Neural progenitor cell (in vitro differentiated cells): ENCODE results near the gene MED13L. TPM values are rescaled to one million over a fixed set of nuclear protein-coding genes. Genes with fewer than 3 reads are reported as not detected.
A peak's percentile ranks its signal among the peaks of the same experiment; 100 is the strongest.

ENCODE experiments used
- DNase-seq: peaks from one replicate; pipeline ENCODE4 v3.0.0-alpha.2; 2016; ENCODE audit warnings: low spot score
- H2AFZ ChIP-seq: fragments of 200-600 bp; sonication (generic); replicated peaks from 2 replicates; pipeline ENCODE4 v1.6.1; 2016; ENCODE audit warnings: antibody characterized with exemption
- H3F3A ChIP-seq: fragments of 200-600 bp; sonication (generic); 2 replicates; pipeline ENCODE4 v1.6.1; 2016; ENCODE audit warnings: antibody characterized with exemption, low read depth
- H3K27ac ChIP-seq: fragments of 200-600 bp; sonication (generic); 2 replicates; pipeline ENCODE4 v1.5.1; 2016; ENCODE audit warnings: mild to moderate bottlenecking
- H3K27me3 ChIP-seq: fragments of 200-600 bp; sonication (generic); 2 replicates; pipeline ENCODE4 v1.6.1; 2016; ENCODE audit warnings: mild to moderate bottlenecking, moderate library complexity
- H3K36me3 ChIP-seq: fragments of 200-600 bp; sonication (generic); 2 replicates; pipeline ENCODE4 v1.5.1; 2016
- H3K4me1 ChIP-seq: fragments of 200-600 bp; sonication (generic); 2 replicates; pipeline ENCODE4 v1.6.1; 2016; ENCODE audit warnings: mixed run types
- H3K4me2 ChIP-seq: fragments of 200-600 bp; sonication (generic); 2 replicates; pipeline ENCODE4 v1.6.1; 2016
- H3K4me3 ChIP-seq: fragments of 200-600 bp; sonication (generic); 2 replicates; pipeline ENCODE4 v1.5.1; 2016
- H3K79me2 ChIP-seq: fragments of 200-600 bp; sonication (generic); 2 replicates; pipeline ENCODE4 v1.6.1; 2016; ENCODE audit warnings: low read depth
- H3K9ac ChIP-seq: fragments of 200-600 bp; sonication (generic); 2 replicates; pipeline ENCODE4 v1.6.1; 2016
- H3K9me3 ChIP-seq: fragments of 200-600 bp; sonication (generic); 2 replicates; pipeline ENCODE4 v1.5.1; 2016; ENCODE audit warnings: low read depth
- H4K20me1 ChIP-seq: fragments of 200-600 bp; sonication (generic); 2 replicates; pipeline ENCODE4 v1.6.1; 2016; ENCODE audit warnings: low read depth
- H3K27ac Mint-ChIP-seq: 3 replicates; pipeline ENCODE4 v1.8.0; 2021; ENCODE audit warnings: mixed read lengths
- H3K27me3 Mint-ChIP-seq: 2 replicates; pipeline ENCODE4 v1.8.0; 2022; ENCODE audit warnings: low read depth, mild to moderate bottlenecking, inconsistent platforms, moderate library complexity, mixed read lengths; ENCODE audit not compliant: insufficient read depth
- H3K36me3 Mint-ChIP-seq: 3 replicates; pipeline ENCODE4 v1.8.0; 2021; ENCODE audit warnings: mixed read lengths
- H3K4me1 Mint-ChIP-seq: 3 replicates; pipeline ENCODE4 v1.8.0; 2021; ENCODE audit warnings: mixed read lengths
- H3K4me3 Mint-ChIP-seq: 3 replicates; pipeline ENCODE4 v1.8.0; 2021; ENCODE audit warnings: mild to moderate bottlenecking, moderate library complexity, mixed read lengths
- H3K9me3 Mint-ChIP-seq: 3 replicates; pipeline ENCODE4 v1.8.0; 2020; ENCODE audit warnings: mixed read lengths
- CTCF ChIP-seq: fragments of 200-600 bp; sonication (generic); IDR thresholded peaks from 2 replicates; pipeline ENCODE4 v1.5.1; 2017; ENCODE audit warnings: antibody characterized with exemption, mild to moderate bottlenecking
- EZH2 ChIP-seq: fragments of 200-600 bp; sonication (generic); IDR thresholded peaks from 2 replicates; pipeline ENCODE4 v1.6.1; 2017; ENCODE audit warnings: antibody characterized with exemption, mild to moderate bottlenecking, moderate library complexity
- EZH2phosphoT487 ChIP-seq: fragments of 200-600 bp; sonication (generic); IDR thresholded peaks from 2 replicates; pipeline ENCODE4 v1.6.1; 2017; ENCODE audit warnings: antibody characterized with exemption
- total RNA-seq: library from RNA; depleted of rRNA; stranded (reverse); fragments of >200 nt; gene quantifications from 2 replicates; pipeline ENCODE4 v1.2.3, GENCODE V29; 2015; ENCODE audit warnings: low replicate concordance

Gene MED13L
- total RNA-seq, 1 donor from 2014 or later = 149 TPM

GRCh38 chr12:115990241-115990640 lies 287.3 kb downstream of the MED13L start:
- H3K9me3 Mint-ChIP-seq = no peaks in the 10 kb centered on the region

GRCh38 chr12:115988625-115989563 lies 288.6 kb downstream of the MED13L start:
- H3K79me2 ChIP-seq = peaks cover 53% of the 10 kb centered on the region

More at GRCh38 chr12:115990241-115990640, 287.3 kb downstream of the MED13L start:
- peaks cover 34% of the 10 kb centered on the region for H4K20me1 ChIP-seq
- DNase-seq = no peak
- peaks cover 17% of the 10 kb centered on the region for H3F3A ChIP-seq
- H3K27ac ChIP-seq = no peak overlapping the region
- Mint-ChIP-seq H3K4me1 (peaks cover 22% of the 10 kb centered on the region), H3K36me3 (peaks cover 30% of the 10 kb centered on the region), H3K4me3 (no peak overlapping the region), H3K27me3 (no peaks in the 10 kb centered on the region), H3K27ac (no peak overlapping the region)
- no peak overlapping the region for H3K9ac ChIP-seq
- no peaks in the 10 kb centered on the region for H3K27me3 ChIP-seq
- H3K4me2 ChIP-seq = no peak overlapping the region
- no peaks in the 10 kb centered on the region for H3K36me3 ChIP-seq
- peaks cover 22% of the 10 kb centered on the region for H3K4me1 ChIP-seq
- H3K9me3 ChIP-seq = no peaks in the 10 kb centered on the region
- no peak for TF ChIP-seq CTCF
- TF ChIP-seq EZH2phosphoT487 = no peak
- no peak for TF ChIP-seq EZH2
- H2AFZ ChIP-seq = no peak overlapping the region
- H3K79me2 ChIP-seq = peaks cover 53% of the 10 kb centered on the region
- H3K4me3 ChIP-seq = no peak overlapping the region

GRCh38 chr12:115988212-115988611 lies 289.3 kb downstream of the MED13L start:
- H3K27ac Mint-ChIP-seq = no peak overlapping the region
- peaks cover 22% of the 10 kb centered on the region for H3K4me1 Mint-ChIP-seq
- H3K9me3 Mint-ChIP-seq = no peaks in the 10 kb centered on the region
- H3K27me3 Mint-ChIP-seq = no peaks in the 10 kb centered on the region
- no peak for DNase-seq
- no peak overlapping the region for H3K9ac ChIP-seq
- TF ChIP-seq EZH2phosphoT487 = no peak
- TF ChIP-seq EZH2 = no peak
- no peak for TF ChIP-seq CTCF
- peaks cover 19% of the 10 kb centered on the region for H3K36me3 Mint-ChIP-seq
- no peak overlapping the region for H3K4me3 ChIP-seq
- no peak overlapping the region for H2AFZ ChIP-seq
- peaks cover 17% of the 10 kb centered on the region for H3F3A ChIP-seq
- no peaks in the 10 kb centered on the region for H3K27me3 ChIP-seq
- H3K4me3 Mint-ChIP-seq = no peak overlapping the region
- H3K36me3 ChIP-seq = no peaks in the 10 kb centered on the region
- H3K9me3 ChIP-seq = no peaks in the 10 kb centered on the region
- no peak overlapping the region for H3K4me2 ChIP-seq
- H4K20me1 ChIP-seq = peaks cover 34% of the 10 kb centered on the region
- H3K79me2 ChIP-seq = peaks cover 48% of the 10 kb centered on the region
- H3K4me1 ChIP-seq = peaks cover 22% of the 10 kb centered on the region
- H3K27ac ChIP-seq = peak overlapping the region; percentile 23

More at GRCh38 chr12:115988625-115989563, 288.6 kb downstream of the MED13L start:
- Histone ChIP-seq H3K27ac (peak overlapping the region; percentile 23), H3K4me3 (no peak overlapping the region), H3K4me1 (peaks cover 22% of the 10 kb centered on the region), H3F3A (peaks cover 17% of the 10 kb centered on the region), H4K20me1 (peaks cover 34% of the 10 kb centered on the region), H2AFZ (no peak overlapping the region), H3K9me3 (no peaks in the 10 kb centered on the region), H3K4me2 (no peak overlapping the region), H3K27me3 (no peaks in the 10 kb centered on the region), H3K36me3 (no peaks in the 10 kb centered on the region), H3K9ac (no peak overlapping the region)
- TF ChIP-seq CTCF = no peak
- TF ChIP-seq EZH2 = no peak
- no peak for TF ChIP-seq EZH2phosphoT487
- Mint-ChIP-seq H3K4me3 (no peak overlapping the region), H3K27ac (no peak overlapping the region), H3K36me3 (peaks cover 22% of the 10 kb centered on the region), H3K27me3 (no peaks in the 10 kb centered on the region), H3K9me3 (no peaks in the 10 kb centered on the region), H3K4me1 (peaks cover 22% of the 10 kb centered on the region)
- DNase-seq = no peak
